Kidney (tissue), 14 donors: ENCODE results near the gene RIT2. TPM values are rescaled to one million over a fixed set of nuclear protein-coding genes. Genes with fewer than 3 reads are reported as not detected.

Source experiments
- DNase-seq, 5 donors: peaks; one replicate each; pipeline ENCODE4 v3.0.0-alpha.2; 2013 to 2020
- FAIRE-seq: peaks from 2 replicates; lab custom pipeline; 2012; peaks lifted over from hg19 to GRCh38; lab: Jason Lieb, UNC
- H3K27ac ChIP-seq, 2 donors: one replicate each; pipeline ENCODE4 v1.7.0; 2013; ENCODE audit warnings: low read depth in 2 of 2, low read length in 2 of 2, inconsistent platforms in 1 of 2
- H3K27me3 ChIP-seq: one replicate; pipeline ENCODE4 v1.7.1; 2013; ENCODE audit warnings: low read length, inconsistent platforms; ENCODE audit not compliant: control insufficient read depth, insufficient read depth
- H3K36me3 ChIP-seq, 3 donors: one replicate each; pipeline versions ENCODE4 v1.7.0 to v1.7.1; 2013; ENCODE audit warnings: low read length in 3 of 3, control low read depth in 1 of 3, inconsistent platforms in 1 of 3; ENCODE audit not compliant: insufficient read depth in 3 of 3, control insufficient read depth in 2 of 3
- H3K4me1 ChIP-seq, 3 donors: one replicate each; pipeline versions ENCODE4 v1.7.0 to v1.7.1; 2013; ENCODE audit warnings: low read length in 3 of 3, inconsistent platforms in 1 of 3, low read depth in 1 of 3; ENCODE audit not compliant: control insufficient read depth in 2 of 3, insufficient read depth in 2 of 3
- H3K4me3 ChIP-seq, 3 donors: one replicate each; pipeline versions ENCODE4 v1.7.0 to v1.8.1; 2013; ENCODE audit warnings: low read length in 3 of 3, control low read depth in 1 of 3, inconsistent platforms in 1 of 3
- H3K9ac ChIP-seq, 3 donors: one replicate each; pipeline versions ENCODE4 v1.7.0 to v1.7.1; 2013; ENCODE audit warnings: low read length in 3 of 3, control low read depth in 1 of 3, inconsistent platforms in 1 of 3
- H3K9me3 ChIP-seq, 3 donors: one replicate each; pipeline versions ENCODE4 v1.7.0 to v1.7.1; 2013; ENCODE audit warnings: low read length in 3 of 3, control low read depth in 1 of 3, inconsistent platforms in 1 of 3; ENCODE audit not compliant: control insufficient read depth in 2 of 3, insufficient read depth in 1 of 3
- CTCF ChIP-seq: IDR thresholded peaks from 3 replicates; pipeline ENCODE4 v1.5.1; 2012; ENCODE audit warnings: mild to moderate bottlenecking, moderate library complexity, borderline replicate concordance; ENCODE audit not compliant: insufficient read depth; ENCODE audit errors: extremely low read depth
- intact Hi-C: fragments of 100-400 bp; cut with DNase I; formaldehyde crosslinking; loops from one replicate; pipeline ENCODE4 v1.11.1; 2022
- polyA plus RNA-seq: library from polyadenylated mRNA; stranded (reverse); fragments of 350-450 nt; fragmentation: Illumina TruSeq; extraction: RNeasy Lipid Tissue Mini Kit (QIAGEN cat#74804); gene quantifications from one replicate; pipeline ENCODE4 v1.2.3, GENCODE V29; 2014; ENCODE audit warnings: low read depth, low replicate concordance; ENCODE audit not compliant: insufficient read depth
- total RNA-seq: library from RNA; stranded (reverse); fragmentation: NEBNext Ultra II Directional; extraction: Animal tissue kit (Norgen Biotek cat#: 25700); gene quantifications from one replicate; pipeline ENCODE4 v1.2.1, GENCODE V29; 2021
- donor health status: control.
- donor health status: control.
- donor health status: control.
- donor health status: control.
- donor health status: control.
- donor health status: DM: yes; HTN: yes; CAD: no.
- donor health status: Normal renal cell carcinoma (clear cell type).

RIT2 gene
- total and polyA plus RNA-seq, 2 donors from 2014 or later, result not detected

- DNase-seq (no peak), FAIRE-seq (no peak)
- Histone ChIP-seq H3K9ac (no peak overlapping the region), H3K36me3 (no peaks in the 10 kb centered on the region), H3K9me3 (no peaks in the 10 kb centered on the region), H3K27ac (no peak overlapping the region), H3K27me3 (no peaks in the 10 kb centered on the region), H3K4me3 (no peak overlapping the region), H3K4me1 (no peaks in the 10 kb centered on the region)
- intact Hi-C loops, result no loop called here
- TF ChIP-seq CTCF, result no peak
These were observed 284.5 kb downstream of the RIT2 start for GRCh38 chr18:42830936-42831335.

GRCh38 chr18:42828881-42829280 lies 286.6 kb downstream of the RIT2 start:
- no peak for DNase-seq
- H3K36me3 ChIP-seq, result no peaks in the 10 kb centered on the region
- no peak overlapping the region for H3K9ac ChIP-seq
- intact Hi-C loops, result no loop called here
- FAIRE-seq, result no peak
- H3K9me3 ChIP-seq, result no peaks in the 10 kb centered on the region
- no peak overlapping the region for H3K27ac ChIP-seq
- H3K4me1 ChIP-seq, result no peaks in the 10 kb centered on the region
- no peaks in the 10 kb centered on the region for H3K27me3 ChIP-seq
- no peak for TF ChIP-seq CTCF
- no peak overlapping the region for H3K4me3 ChIP-seq

GRCh38 chr18:42824178-42824577 lies 291.3 kb downstream of the RIT2 start:
- Histone ChIP-seq H3K27ac (no peak overlapping the region), H3K9me3 (no peaks in the 10 kb centered on the region), H3K27me3 (no peaks in the 10 kb centered on the region), H3K4me1 (no peaks in the 10 kb centered on the region), H3K36me3 (no peaks in the 10 kb centered on the region), H3K9ac (no peak overlapping the region), H3K4me3 (no peak overlapping the region)
- no peak for TF ChIP-seq CTCF
- FAIRE-seq, result no peak
- no peak for DNase-seq
- intact Hi-C loops, result no loop called here

GRCh38 chr18:42822711-42823110 lies 292.8 kb downstream of the RIT2 start:
- Histone ChIP-seq H3K4me1 (no peaks in the 10 kb centered on the region), H3K27ac (no peak overlapping the region), H3K27me3 (no peaks in the 10 kb centered on the region), H3K4me3 (no peak overlapping the region), H3K36me3 (no peaks in the 10 kb centered on the region), H3K9me3 (no peaks in the 10 kb centered on the region), H3K9ac (no peak overlapping the region)
- intact Hi-C loops, result no loop called here
- DNase-seq (no peak), FAIRE-seq (no peak)
- no peak for TF ChIP-seq CTCF
